RKO (cell line): Measurements from ENCODE around the gene FTL.
"Not testable (repeated sequence)": the region's sequence is repeated elsewhere in the genome, so short reads cannot be mapped to it uniquely, and the experiment has no call there.

Experiments used
- DNase-seq: peaks from one replicate; pipeline ENCODE4 v3.0.0-alpha.2; 2016; ENCODE audit warnings: low spot score

Gene FTL

DNA sequence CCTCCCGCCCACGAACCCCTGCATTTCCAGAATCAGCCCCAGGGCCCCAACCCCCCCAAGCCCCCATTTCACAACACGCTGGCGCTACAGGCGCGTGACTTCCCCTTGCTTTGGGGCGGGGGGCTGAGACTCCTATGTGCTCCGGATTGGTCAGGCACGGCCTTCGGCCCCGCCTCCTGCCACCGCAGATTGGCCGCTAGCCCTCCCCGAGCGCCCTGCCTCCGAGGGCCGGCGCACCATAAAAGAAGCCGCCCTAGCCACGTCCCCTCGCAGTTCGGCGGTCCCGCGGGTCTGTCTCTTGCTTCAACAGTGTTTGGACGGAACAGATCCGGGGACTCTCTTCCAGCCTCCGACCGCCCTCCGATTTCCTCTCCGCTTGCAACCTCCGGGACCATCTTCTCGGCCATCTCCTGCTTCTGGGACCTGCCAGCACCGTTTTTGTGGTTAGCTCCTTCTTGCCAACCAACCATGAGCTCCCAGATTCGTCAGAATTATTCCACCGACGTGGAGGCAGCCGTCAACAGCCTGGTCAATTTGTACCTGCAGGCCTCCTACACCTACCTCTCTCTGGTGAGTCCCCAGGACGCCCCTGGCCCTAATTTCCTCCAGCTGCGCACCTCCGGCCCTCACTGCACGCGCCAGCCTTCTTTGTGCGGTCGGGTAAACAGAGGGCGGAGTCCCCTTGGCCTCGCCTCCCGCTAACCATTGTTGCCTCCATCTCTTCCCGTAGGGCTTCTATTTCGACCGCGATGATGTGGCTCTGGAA is at the start of gene FTL:
Gene FTL, plus strand, starts transcription at position 270 of the 766 bp plus-strand sequence. Its CDS starts 199 bp downstream, at position 469.
- DNase-seq: peak; percentile 97

DNA sequence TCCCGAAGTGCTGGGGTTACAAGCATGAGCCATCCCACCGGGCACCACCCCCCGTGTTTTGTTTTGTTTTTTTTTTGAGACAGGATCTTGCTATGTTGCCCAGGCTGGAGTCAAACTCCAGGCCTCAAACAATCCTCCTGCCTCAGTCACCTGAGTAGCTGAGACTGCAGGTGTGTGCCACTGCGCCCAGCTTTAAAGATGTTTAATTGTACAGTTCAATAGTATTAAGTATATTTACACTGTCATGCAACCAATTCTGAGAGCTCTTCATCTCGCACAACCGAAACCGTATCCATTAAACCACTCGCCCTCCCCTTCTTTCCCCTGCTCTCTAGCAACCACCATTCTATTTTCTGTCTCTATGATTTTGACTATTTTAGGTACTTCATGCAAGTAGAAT is 49.4 kb upstream of the FTL start:
- no peak for DNase-seq

DNA sequence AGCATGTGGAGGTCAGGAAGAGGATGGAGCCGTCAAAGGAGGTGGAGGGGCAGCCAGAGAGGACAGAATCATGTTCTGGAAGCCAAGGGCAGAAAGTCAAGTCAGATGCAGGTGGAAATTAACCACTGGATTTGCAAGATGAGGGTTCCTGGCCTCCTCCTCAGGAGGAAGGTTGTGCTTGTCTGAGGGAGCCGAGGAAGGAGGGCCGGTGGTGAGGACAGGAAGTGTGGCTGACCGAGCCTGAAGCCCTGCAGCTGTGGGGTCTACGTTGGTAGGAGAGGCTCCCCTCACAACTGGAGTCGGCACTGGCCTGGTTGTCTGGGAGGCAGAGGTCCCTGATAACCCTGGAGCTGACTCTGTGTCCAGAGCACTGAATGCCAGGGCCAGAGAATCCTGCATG is 47.0 kb upstream of the FTL start:
- DNase-seq: no peak

DNA sequence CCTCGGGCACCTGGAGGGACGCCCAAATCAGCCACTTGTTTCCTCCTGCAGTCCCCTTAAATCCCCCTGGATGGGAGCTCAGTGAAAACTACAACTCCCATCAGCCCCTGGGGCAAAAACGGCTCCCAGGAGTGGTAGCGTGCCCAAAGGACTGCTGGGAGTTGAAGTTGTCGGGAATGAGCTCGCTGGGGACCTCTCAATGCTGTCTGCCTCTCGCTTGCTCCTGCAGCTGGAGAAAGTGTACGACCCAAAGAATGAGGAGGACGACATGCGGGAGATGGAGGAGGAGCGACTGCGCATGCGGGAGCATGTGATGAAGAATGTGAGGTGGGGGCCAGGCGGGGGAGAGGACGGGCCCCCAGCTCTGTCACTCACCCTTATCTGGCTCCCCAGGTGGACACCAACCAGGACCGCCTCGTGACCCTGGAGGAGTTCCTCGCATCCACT is 46.3 kb upstream of the FTL start:
- peak; percentile 48 for DNase-seq

DNA sequence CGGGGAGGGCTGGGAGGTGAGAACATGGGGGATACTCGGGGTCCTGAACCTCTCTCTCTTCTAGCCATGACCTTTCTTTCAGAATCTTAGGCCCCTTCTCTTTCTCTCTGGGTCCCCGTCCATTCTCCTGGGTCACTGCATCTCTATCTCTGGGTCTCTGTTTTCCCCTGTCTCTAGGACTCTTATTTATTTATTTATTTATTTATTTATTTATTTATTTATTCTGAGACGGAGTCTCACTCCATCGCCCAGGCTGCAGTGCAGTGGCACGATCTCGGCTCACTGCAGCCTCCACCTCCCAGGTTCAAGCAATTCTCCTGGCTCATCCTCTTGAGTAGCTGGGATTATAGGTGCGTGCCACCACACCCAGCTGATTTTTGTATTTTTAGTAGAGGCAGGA is 45.8 kb upstream of the FTL start:
- DNase-seq: not testable (repeated sequence)

DNA sequence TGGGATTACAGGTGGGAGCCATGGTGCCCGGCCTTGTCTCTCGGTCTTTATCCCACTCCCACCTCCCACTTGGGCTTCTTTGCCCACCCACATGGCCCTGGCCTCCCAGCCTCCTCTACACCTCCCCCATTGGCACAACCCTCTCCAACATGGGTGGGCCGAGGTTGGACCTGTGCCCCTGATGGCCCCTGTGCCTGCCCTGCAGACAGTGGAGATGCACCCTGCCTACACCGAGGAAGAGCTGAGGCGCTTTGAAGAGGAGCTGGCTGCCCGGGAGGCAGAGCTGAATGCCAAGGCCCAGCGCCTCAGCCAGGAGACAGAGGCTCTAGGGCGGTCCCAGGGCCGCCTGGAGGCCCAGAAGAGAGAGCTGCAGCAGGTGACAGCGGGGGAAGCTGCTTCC is 44.2 kb upstream of the FTL start:
- DNase-seq: no peak

DNA sequence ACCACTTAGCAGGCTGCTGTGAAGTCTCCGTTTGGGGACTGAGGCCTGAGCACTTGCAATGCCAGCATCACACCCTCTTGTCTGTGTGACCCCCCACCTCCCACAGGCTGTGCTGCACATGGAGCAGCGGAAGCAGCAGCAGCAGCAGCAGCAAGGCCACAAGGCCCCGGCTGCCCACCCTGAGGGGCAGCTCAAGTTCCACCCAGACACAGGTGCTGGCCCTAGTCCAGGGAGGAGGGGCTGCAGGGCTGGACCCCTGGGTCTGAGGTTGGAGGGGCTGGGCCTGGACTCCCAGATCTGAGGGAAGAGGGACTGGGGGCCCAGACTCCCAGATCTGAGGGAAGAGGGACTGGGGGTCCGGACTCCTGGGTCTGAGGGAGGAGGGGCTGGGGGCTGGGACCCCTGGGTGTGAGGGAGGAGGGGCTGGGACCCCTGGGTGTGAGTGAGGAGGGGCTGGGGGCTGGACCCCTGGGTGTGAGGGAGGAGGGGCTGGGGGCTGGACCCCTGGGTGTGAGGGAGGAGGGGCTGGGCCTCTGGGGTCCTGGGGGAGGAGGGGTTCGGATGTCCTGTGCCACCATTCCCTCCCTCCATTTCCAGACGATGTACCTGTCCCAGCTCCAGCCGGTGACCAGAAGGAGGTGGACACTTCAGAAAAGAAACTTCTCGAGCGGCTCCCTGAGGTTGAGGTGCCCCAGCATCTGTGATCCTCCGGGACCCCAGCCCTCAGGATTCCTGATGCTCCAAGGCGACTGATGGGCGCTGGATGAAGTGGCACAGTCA is 43.2 kb upstream of the FTL start:
- no peak for DNase-seq

DNA sequence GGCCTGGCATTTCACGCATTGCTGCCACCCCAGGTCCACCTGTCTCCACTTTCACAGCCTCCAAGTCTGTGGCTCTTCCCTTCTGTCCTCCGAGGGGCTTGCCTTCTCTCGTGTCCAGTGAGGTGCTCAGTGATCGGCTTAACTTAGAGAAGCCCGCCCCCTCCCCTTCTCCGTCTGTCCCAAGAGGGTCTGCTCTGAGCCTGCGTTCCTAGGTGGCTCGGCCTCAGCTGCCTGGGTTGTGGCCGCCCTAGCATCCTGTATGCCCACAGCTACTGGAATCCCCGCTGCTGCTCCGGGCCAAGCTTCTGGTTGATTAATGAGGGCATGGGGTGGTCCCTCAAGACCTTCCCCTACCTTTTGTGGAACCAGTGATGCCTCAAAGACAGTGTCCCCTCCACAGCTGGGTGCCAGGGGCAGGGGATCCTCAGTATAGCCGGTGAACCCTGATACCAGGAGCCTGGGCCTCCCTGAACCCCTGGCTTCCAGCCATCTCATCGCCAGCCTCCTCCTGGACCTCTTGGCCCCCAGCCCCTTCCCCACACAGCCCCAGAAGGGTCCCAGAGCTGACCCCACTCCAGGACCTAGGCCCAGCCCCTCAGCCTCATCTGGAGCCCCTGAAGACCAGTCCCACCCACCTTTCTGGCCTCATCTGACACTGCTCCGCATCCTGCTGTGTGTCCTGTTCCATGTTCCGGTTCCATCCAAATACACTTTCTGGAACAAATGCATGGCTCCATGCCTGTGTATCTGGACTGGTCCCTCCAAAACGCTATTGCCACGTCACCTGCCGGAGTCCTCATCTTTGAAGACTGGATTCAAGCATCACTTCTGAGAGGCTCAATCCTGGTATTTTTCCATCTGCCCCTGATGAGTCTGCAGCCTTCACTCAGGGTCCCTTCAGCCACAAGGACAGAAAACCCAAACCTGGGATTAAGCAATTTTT is 42.3 kb upstream of the FTL start:
- no peak for DNase-seq

DNA sequence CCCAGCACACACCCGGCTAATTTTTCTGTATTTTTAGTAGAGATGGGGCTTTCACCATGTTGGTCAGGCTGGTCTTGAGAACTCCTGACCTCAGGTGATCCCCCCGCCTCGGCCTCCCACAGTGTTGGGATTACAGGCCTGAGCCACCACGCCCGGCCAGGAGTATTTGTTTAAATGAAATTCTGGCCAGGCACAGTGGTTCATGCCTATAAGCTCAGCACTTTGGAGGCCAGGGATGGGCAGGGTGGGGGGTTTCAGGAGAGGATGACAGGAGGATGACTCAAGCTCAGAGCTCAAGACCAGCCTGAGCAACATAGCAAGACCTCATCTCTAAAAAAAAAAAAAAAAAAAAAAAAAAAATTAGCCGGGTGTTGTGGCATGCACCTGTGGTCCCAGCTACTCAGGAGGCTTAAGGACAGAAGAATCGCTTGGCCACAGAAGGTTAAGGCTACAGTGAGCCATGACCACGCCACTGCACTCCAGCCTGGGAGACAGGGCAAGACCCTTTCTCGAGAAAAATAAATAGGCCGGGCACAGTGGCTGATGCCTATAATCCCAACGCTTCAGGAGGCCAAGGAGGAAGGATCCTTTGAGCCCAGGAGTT is 39.8 kb upstream of the FTL start:
- peak; percentile 56 for DNase-seq

DNA sequence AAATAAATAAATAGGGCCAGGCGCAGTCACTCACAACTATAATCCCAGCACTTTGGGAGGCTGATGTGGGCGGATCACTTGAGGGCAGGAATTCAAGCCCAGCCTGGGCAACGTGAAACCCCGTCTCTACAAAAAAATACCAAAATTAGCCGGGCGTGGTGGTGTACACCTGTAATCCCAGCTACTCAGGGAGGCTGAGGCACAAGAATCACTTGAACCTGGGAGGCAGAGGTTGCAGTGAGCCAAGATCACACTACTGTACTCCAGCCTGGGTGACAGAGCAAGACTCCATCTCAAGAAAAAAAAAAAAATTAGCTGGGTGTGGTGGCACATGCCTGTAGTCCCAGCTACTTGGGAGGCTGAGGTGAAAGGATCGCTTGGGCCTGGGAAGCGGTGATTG is 39.2 kb upstream of the FTL start:
- DNase-seq: not testable (repeated sequence)

DNA sequence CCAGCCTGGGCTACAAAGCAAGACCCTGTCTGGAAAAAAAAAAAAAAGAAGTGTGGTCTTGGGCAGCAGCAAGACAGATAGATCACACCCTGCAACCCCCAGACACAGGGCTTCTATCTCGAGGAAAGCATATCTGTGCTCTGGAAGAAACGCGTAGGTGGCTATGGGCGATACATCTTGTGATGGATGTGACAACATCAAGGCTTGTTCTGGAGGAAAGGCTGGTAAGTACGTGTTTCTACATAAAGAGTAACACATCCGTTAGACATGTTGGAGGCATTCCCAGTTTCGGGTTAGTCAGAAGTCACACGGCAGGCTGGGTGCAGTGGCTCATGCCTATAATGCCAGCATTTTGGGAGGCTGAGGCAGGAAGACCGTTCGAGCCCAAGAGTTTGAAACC is 38.2 kb upstream of the FTL start:
- DNase-seq: peak; percentile 96

DNA sequence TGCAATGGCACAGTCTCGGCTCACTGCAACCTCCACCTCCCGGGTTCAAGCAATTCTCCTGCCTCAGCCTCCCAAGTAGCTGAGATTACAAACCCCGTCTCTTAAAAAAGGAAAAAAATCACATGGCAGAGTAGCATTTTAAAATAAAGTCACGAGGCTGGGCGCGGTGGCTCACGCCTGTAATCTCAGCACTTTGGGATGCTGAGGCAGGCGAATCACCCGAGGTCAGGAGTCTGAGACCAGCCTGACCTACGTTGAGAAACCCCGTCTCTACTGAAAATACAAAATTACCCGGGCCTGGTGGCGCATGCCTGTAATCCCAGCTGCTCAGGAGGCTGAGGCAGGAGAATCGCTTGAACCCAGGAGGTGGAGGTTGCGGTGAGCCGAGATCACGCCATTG is 37.4 kb upstream of the FTL start:
- DNase-seq: not testable (repeated sequence)

DNA sequence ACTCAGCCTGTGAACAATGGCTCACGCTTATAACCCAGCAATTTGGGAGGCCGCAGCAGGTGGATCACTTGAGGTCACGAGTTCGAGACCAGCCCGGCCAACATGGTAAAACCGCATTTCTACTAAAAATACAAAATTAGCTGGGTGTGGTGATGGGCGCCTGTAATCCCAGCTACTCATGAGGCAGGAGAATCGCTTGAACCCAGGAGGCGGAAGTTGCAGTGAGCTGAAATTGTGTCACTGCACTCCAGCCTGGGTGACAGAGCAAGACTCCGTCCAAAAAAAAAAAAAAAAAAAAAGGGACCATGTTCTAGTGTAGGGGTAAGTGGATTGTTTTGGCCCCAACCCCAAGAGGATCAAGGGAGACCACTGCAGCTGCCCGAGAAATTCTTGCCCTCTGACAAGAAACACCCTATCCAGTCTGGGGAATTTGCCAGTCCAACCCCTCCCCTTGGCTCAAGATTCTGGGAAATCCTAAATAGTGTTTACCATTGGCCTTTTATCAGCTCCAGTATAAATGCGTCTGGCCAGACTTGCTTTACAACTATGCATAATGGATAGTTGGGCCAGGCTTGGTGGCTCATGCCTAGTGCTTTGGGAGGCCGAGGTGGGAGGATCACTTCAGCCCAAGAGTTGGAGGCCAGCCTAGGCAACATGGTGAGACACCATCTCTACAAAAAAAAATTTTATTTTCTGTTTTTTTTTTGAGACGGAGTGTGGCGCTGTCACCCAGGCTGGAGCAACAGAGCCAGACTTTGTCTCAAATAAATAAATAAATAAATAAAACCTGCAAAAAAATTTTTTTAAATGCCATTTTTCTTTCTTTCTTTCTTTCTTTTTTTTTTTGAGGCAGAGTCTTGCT is 36.7 kb upstream of the FTL start:
- no peak for DNase-seq

DNA sequence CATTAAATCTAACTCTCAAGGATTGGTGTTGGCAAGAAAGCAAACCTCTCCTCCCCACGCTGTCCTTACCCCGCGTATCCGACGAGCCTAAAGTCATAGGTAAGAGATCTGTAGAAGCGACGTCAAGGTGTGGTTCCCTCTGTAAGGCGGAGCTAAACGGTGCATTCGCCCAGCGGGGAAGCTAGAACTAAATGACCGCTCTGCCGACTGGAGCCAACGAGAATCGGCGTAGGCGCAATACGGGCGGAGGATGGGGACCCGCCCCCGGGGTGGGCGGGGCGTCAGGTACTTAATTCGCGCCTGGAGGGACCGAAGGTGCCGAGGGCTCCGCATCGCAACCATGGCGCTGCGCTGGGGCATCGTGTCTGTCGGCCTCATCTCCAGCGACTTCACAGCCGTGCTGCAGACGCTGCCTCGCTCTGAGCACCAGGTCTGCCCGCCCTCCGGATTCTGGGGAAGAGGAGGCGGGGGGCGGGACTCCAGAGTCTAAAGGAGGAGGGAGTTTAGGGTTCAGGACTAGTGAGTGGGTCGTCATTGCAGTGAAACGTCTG is 31.7 kb upstream of the FTL start, which contains the start of gene DHDH:
Gene DHDH, plus strand, starts transcription at position 318 of the 551 bp plus-strand sequence. Its CDS starts 23 bp downstream, at position 341.
- peak; percentile 76 for DNase-seq

DNA sequence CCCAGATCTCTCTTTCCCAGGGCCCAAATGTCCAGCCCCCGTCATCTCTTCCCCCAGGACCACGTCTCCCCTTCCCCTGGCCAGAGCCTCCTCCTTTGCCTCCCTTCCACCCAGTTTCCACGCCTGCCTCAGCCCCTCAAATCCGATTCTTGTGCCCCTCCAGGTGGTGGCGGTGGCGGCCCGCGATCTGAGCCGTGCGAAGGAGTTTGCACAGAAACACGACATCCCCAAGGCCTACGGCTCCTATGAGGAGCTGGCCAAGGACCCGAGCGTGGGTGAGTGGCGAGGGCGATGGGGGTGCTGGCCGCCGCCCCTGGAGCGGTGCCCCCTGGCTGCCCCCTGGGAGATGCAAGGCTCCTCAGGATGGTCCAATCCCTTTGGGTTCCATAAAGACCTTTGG is 30.3 kb upstream of the FTL start:
- DNase-seq: no peak

DNA sequence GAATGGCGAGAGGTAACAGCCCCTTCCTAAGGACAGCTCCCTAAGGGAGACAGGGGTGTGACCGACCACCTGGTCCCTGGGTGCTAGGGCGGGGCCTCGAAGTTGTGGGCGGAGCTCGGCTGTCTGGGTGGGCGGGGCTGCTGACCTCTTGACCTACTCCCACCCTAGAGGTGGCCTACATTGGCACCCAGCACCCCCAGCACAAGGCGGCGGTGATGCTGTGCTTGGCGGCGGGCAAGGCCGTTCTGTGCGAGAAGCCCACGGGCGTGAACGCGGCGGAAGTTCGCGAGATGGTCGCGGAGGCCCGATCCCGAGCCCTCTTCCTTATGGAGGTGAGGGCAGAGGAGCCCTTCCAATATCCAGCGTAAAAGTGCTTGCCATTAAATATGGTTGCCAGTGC is 29.2 kb upstream of the FTL start:
- no peak for DNase-seq

DNA sequence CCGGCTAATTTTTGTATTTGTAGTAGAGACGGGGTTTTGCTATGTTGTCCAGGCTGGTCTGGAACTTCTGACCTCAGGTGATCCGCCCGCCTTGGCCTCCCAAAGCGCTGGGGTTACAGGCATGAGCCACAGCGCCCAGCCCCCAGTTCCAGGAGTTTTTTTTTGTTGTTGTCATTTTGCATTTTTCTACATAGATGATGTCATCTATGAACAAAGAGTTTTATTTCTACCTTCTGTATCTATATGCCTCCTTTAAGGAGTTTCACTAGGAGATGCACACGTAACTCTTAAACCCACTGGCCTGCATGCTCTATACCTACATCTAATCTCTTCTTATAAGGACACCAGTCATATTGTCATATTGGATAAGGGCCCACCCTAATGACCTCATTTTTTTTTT is 26.9 kb upstream of the FTL start:
- no peak for DNase-seq

DNA sequence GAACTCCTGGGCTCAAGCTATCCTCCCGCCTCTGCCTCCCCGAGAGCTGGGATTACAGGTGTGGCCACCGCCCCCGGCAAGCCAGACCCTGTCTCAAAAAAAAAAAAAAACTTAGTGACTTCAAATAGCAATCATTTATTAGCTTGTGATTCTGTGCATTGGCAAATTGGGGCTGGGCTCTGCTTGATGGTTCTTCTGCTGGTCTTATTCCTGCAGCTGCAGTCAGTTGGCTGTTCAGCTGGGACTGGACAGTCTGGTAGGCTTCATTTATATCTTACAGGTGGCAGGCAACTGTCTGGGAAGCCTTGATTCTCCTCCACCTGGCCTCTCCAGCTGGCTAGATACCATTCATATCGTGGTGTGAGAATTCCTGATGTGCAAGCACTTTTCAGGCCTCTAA is 24.2 kb upstream of the FTL start:
- no peak for DNase-seq

DNA sequence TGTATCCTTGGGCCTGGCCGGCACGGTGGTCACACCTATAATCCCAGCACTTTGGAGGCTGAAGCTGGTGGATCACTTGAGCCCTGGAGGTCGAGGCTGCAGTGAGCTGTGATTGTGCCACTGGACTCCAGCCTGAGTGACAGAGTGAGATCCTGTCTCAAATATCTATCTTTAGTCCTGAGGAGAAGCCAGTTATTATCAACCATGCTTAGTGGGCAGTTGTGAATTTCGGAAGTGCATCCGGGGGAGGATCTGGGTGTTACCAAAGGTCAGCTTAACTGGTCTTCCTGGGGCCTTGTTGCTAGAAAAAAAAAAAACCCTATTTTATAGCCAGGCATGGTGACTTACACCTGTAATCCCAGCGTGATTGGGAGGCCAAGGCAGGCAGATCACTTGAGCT is 22.0 kb upstream of the FTL start:
- DNase-seq: no peak

DNA sequence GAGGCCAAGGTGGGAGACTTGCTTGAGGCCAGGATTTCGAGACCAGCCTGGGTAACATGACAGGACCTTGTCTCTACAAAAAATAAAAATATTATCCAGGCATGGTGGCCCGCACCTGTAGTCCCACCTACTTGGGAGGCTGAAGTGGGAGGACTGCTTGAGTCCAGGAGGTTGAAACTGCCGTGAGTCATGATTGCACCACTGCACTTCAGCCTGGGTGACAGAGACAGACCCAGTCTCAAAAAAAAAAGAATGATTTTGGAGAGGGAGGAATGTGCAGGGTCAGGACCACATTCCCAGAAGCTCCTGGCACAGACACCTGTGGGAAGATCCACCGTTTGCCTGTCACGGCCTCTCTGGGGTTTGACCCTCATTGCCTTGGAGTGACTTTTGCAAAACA is 19.7 kb upstream of the FTL start:
- no peak for DNase-seq

DNA sequence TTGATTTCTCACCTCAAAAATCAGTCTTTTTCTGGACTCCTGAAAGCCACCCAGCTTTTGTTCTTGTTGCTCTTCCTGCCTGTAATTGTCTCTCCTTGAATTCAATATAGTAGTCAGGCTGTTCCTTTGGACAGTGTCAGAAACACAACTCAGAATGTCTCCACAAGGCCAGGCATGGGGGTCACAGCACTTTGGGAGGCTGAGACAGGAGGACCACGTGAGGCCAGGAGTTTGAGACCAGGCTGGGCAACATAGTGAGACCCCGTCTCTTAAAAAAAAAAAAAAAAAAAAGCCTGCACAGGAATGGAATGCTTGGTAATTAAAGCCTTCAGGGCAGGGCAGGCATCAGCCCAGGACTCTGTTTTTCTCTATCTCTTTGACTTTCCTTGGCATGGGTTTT is 19.3 kb upstream of the FTL start:
- no peak for DNase-seq
